T-helper 9 cell (primary cell): ENCODE measurements around the gene CCDC171.
"Not testable (repeated sequence)": the region's sequence is repeated elsewhere in the genome, so short reads cannot be mapped to it uniquely, and the experiment has no call there.

ENCODE experiments used
- DNase-seq: peaks from one replicate; pipeline ENCODE4 v3.0.0-alpha.2; 2020

CCDC171 gene

GRCh38 chr9:15570769-15571168 is 17.9 kb downstream of the CCDC171 start:
- DNase-seq: no peak

GRCh38 chr9:15572200-15572770 is 19.4 kb downstream of the CCDC171 start:
- DNase-seq: no peak

- DNase-seq: no peak
Measured at GRCh38 chr9:15576350-15577050, 23.7 kb downstream of the CCDC171 start.

GRCh38 chr9:15578714-15579113 is 25.9 kb downstream of the CCDC171 start:
- DNase-seq: no peak

- DNase-seq: no peak
Measured at GRCh38 chr9:15584379-15584778, 31.5 kb downstream of the CCDC171 start.

- no peak for DNase-seq
Measured at GRCh38 chr9:15592317-15592716, 39.5 kb downstream of the CCDC171 start.

GRCh38 chr9:15592940-15593339 is 40.1 kb downstream of the CCDC171 start:
- not testable (repeated sequence) for DNase-seq

- DNase-seq: not testable (repeated sequence)
Measured at GRCh38 chr9:15600666-15601330, 48.0 kb downstream of the CCDC171 start.

- no peak for DNase-seq
Measured at GRCh38 chr9:15606643-15607472, 54.0 kb downstream of the CCDC171 start.

GRCh38 chr9:15612962-15613361 is 60.1 kb downstream of the CCDC171 start:
- no peak for DNase-seq

GRCh38 chr9:15617782-15618181 is 64.9 kb downstream of the CCDC171 start:
- no peak for DNase-seq

GRCh38 chr9:15618540-15619331 is 65.9 kb downstream of the CCDC171 start:
- DNase-seq: no peak

GRCh38 chr9:15622318-15622971 is 69.6 kb downstream of the CCDC171 start:
- DNase-seq: no peak

GRCh38 chr9:15635752-15636151 is 82.9 kb downstream of the CCDC171 start:
- DNase-seq: no peak

- no peak for DNase-seq
Measured at GRCh38 chr9:15640121-15640520, 87.3 kb downstream of the CCDC171 start.

GRCh38 chr9:15641291-15641690 is 88.4 kb downstream of the CCDC171 start:
- no peak for DNase-seq

- DNase-seq: no peak
Measured at GRCh38 chr9:15642369-15642962, 89.6 kb downstream of the CCDC171 start.

- no peak for DNase-seq
Measured at GRCh38 chr9:15670246-15670645, 117.4 kb downstream of the CCDC171 start.

GRCh38 chr9:15670894-15671293 is 118.1 kb downstream of the CCDC171 start:
- no peak for DNase-seq

GRCh38 chr9:15693701-15694100 is 140.9 kb downstream of the CCDC171 start:
- no peak for DNase-seq

- no peak for DNase-seq
Measured at GRCh38 chr9:15696979-15697378, 144.1 kb downstream of the CCDC171 start.
